Activated T-cell treated with anti-CD3 and anti-CD28 coated beads for 24 hours (primary cell): ENCODE measurements around the gene ABLIM2.

Experiments
- DNase-seq: peaks from one replicate; pipeline ENCODE4 v3.0.0-alpha.2; 2020; ENCODE audit warnings: low read depth

Gene ABLIM2

GRCh38 chr4:8136972-8137710 lies 21.5 kb downstream of the ABLIM2 start:
- no peak for DNase-seq

- DNase-seq, result no peak
Observed at GRCh38 chr4:8136529-8136928, 22.1 kb downstream of the ABLIM2 start.

- no peak for DNase-seq
Observed at GRCh38 chr4:8135666-8136065, 22.9 kb downstream of the ABLIM2 start.

- no peak for DNase-seq
Observed at GRCh38 chr4:8133897-8134563, 24.6 kb downstream of the ABLIM2 start.

GRCh38 chr4:8132947-8133705 lies 25.5 kb downstream of the ABLIM2 start:
- DNase-seq, result no peak

GRCh38 chr4:8132400-8132799 lies 26.2 kb downstream of the ABLIM2 start:
- no peak for DNase-seq

- no peak for DNase-seq
Observed at GRCh38 chr4:8131826-8132225, 26.8 kb downstream of the ABLIM2 start.

GRCh38 chr4:8131210-8131609 lies 27.4 kb downstream of the ABLIM2 start:
- DNase-seq, result no peak

GRCh38 chr4:8130346-8131066 lies 28.1 kb downstream of the ABLIM2 start:
- no peak for DNase-seq

GRCh38 chr4:8129785-8130184 lies 28.8 kb downstream of the ABLIM2 start:
- no peak for DNase-seq

- DNase-seq, result no peak
Observed at GRCh38 chr4:8129136-8129535, 29.5 kb downstream of the ABLIM2 start.

- no peak for DNase-seq
Observed at GRCh38 chr4:8128100-8128856, 30.3 kb downstream of the ABLIM2 start.

- DNase-seq, result no peak
Observed at GRCh38 chr4:8127051-8127826, 31.4 kb downstream of the ABLIM2 start.

GRCh38 chr4:8126523-8126922 lies 32.1 kb downstream of the ABLIM2 start:
- DNase-seq, result no peak

- no peak for DNase-seq
Observed at GRCh38 chr4:8125526-8126056, 33.0 kb downstream of the ABLIM2 start.

- DNase-seq, result no peak
Observed at GRCh38 chr4:8123870-8124269, 34.7 kb downstream of the ABLIM2 start.

- DNase-seq, result no peak
Observed at GRCh38 chr4:8123389-8123788, 35.2 kb downstream of the ABLIM2 start.

GRCh38 chr4:8122746-8123145 lies 35.9 kb downstream of the ABLIM2 start:
- no peak for DNase-seq

- no peak for DNase-seq
Observed at GRCh38 chr4:8121292-8122015, 37.2 kb downstream of the ABLIM2 start.

GRCh38 chr4:8120501-8120900 lies 38.1 kb downstream of the ABLIM2 start:
- no peak for DNase-seq
